Type B pancreatic cell (in vitro differentiated cells): ENCODE measurements around the gene TMPRSS7. TPM values are rescaled to one million over a fixed set of nuclear protein-coding genes. Genes with fewer than 3 reads are reported as not detected.

ENCODE experiments used
- DNase-seq: peaks from one replicate; pipeline ENCODE4 v3.0.0; 2021; ENCODE audit warnings: mixed read lengths; ENCODE audit not compliant: unreplicated experiment; ENCODE audit errors: extremely low spot score
- H3K27ac Mint-ChIP-seq: 2 replicates; pipeline ENCODE4 v1.8.0; 2021; ENCODE audit warnings: mild to moderate bottlenecking, mixed read lengths
- H3K27me3 Mint-ChIP-seq: 2 replicates; pipeline ENCODE4 v1.8.0; 2021; ENCODE audit warnings: mixed read lengths
- H3K36me3 Mint-ChIP-seq: 2 replicates; pipeline ENCODE4 v1.8.0; 2021; ENCODE audit warnings: mixed read lengths
- H3K4me1 Mint-ChIP-seq: one replicate; pipeline ENCODE4 v1.8.0; 2021; ENCODE audit warnings: mixed read lengths; ENCODE audit not compliant: unreplicated experiment
- H3K4me3 Mint-ChIP-seq: 2 replicates; pipeline ENCODE4 v1.8.0; 2021; ENCODE audit warnings: mild to moderate bottlenecking, mixed read lengths
- H3K9me3 Mint-ChIP-seq: 2 replicates; pipeline ENCODE4 v1.8.0; 2021; ENCODE audit warnings: mixed read lengths
- CTCF ChIP-seq: fragments of 200-600 bp; sonication (generic); conservative IDR thresholded peaks from 2 replicates; pipeline ENCODE4 v1.5.0; 2021; ENCODE audit warnings: antibody characterized with exemption, mild to moderate bottlenecking
- total RNA-seq: library from RNA; stranded (reverse); gene quantifications from 2 replicates; pipeline ENCODE4 v1.2.1, GENCODE V29; 2021; ENCODE audit warnings: low replicate concordance

The TMPRSS7 gene
- total RNA-seq, 1 donor from 2014 or later: 0.48 TPM

GRCh38 chr3:112114576-112115160 is 80.1 kb downstream of the TMPRSS7 start:
- Mint-ChIP-seq H3K27ac (no peak overlapping the region), H3K36me3 (peaks cover 14% of the 10 kb centered on the region), H3K4me3 (no peak overlapping the region), H3K4me1 (peaks cover 11% of the 10 kb centered on the region), H3K27me3 (no peaks in the 10 kb centered on the region), H3K9me3 (no peaks in the 10 kb centered on the region)
- no peak for TF ChIP-seq CTCF
- no peak for DNase-seq

- no peak for TF ChIP-seq CTCF
- DNase-seq: no peak
- Mint-ChIP-seq H3K9me3 (no peaks in the 10 kb centered on the region), H3K27me3 (no peaks in the 10 kb centered on the region), H3K27ac (no peak overlapping the region), H3K4me1 (peaks cover 10% of the 10 kb centered on the region), H3K4me3 (no peak overlapping the region), H3K36me3 (peaks cover 14% of the 10 kb centered on the region)
These were observed 80.7 kb downstream of the TMPRSS7 start for GRCh38 chr3:112115161-112115739.

GRCh38 chr3:112115806-112116383 is 81.4 kb downstream of the TMPRSS7 start:
- Mint-ChIP-seq H3K36me3 (peaks cover 14% of the 10 kb centered on the region), H3K4me1 (peaks cover 10% of the 10 kb centered on the region), H3K9me3 (no peaks in the 10 kb centered on the region), H3K4me3 (no peak overlapping the region), H3K27ac (no peak overlapping the region), H3K27me3 (no peaks in the 10 kb centered on the region)
- TF ChIP-seq CTCF: no peak
- DNase-seq: no peak

GRCh38 chr3:112116748-112117186 is 82.2 kb downstream of the TMPRSS7 start:
- Mint-ChIP-seq H3K36me3 (peaks cover 11% of the 10 kb centered on the region), H3K9me3 (no peaks in the 10 kb centered on the region), H3K4me3 (no peak overlapping the region), H3K27ac (no peak overlapping the region), H3K27me3 (no peaks in the 10 kb centered on the region), H3K4me1 (peaks cover 7% of the 10 kb centered on the region)
- no peak for DNase-seq
- no peak for TF ChIP-seq CTCF

- Mint-ChIP-seq H3K4me3 (no peak overlapping the region), H3K36me3 (peaks cover 8% of the 10 kb centered on the region), H3K9me3 (no peaks in the 10 kb centered on the region), H3K27me3 (no peaks in the 10 kb centered on the region), H3K4me1 (peaks cover 5% of the 10 kb centered on the region), H3K27ac (no peak overlapping the region)
- TF ChIP-seq CTCF: no peak
- DNase-seq: no peak
These were observed 82.9 kb downstream of the TMPRSS7 start for GRCh38 chr3:112117415-112117814.
